ENCODE data around the gene RHD.
"Not testable (repeated sequence)": the region's sequence is repeated elsewhere in the genome, so short reads cannot be mapped to it uniquely, and the experiment has no call there.

Gene RHD

DNA sequence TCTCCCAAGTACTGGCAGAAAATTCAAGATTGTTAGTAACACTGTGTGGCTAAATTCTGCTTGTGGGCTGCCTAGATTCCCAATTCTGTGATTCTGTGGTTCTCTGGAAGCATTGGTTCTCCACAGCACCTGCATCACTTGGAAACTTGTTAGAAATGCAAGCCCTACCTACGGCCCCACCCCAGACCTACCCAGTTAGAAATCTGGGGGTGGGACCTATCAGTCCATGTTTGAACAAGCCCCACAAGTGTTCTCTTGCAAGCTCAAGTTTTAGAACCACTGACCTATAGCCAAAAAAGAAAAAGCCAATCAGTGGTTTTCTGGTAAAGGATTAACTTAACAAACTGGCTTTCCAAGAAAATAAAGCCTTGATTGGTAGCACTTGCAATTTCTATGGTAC is 35.9 kb downstream of the RHD start:
- DNase-seq (ENCODE audit: low read depth in 2 of 2): not testable (repeated sequence)

GRCh38 chr1:25309085-25309484 is 36.8 kb downstream of the RHD start:
- peak; percentile 61 to 62 for DNase-seq (ENCODE audit: low read depth in 2 of 2)

- DNase-seq (ENCODE audit: low read depth in 2 of 2): peak; percentile 36 to 42
These were observed 37.2 kb downstream of the RHD start for GRCh38 chr1:25309486-25309885.

GRCh38 chr1:25312806-25313470 is 40.6 kb downstream of the RHD start:
- DNase-seq (ENCODE audit: low read depth in 2 of 2): not testable (repeated sequence)

GRCh38 chr1:25320314-25320938 is 48.1 kb downstream of the RHD start:
- DNase-seq (ENCODE audit: low read depth in 2 of 2): peak; percentile 93

GRCh38 chr1:25322127-25322526 is 49.8 kb downstream of the RHD start:
- not testable (repeated sequence) for DNase-seq (ENCODE audit: low read depth in 2 of 2)

- not testable (repeated sequence) for DNase-seq (ENCODE audit: low read depth in 2 of 2)
These were observed 52.1 kb downstream of the RHD start for GRCh38 chr1:25324407-25324806.

- DNase-seq (ENCODE audit: low read depth in 2 of 2): not testable (repeated sequence)
These were observed 55.8 kb downstream of the RHD start for GRCh38 chr1:25327864-25328790.

- DNase-seq (ENCODE audit: low read depth in 2 of 2): not testable (repeated sequence)
These were observed 56.5 kb downstream of the RHD start for GRCh38 chr1:25328791-25329185.

DNA sequence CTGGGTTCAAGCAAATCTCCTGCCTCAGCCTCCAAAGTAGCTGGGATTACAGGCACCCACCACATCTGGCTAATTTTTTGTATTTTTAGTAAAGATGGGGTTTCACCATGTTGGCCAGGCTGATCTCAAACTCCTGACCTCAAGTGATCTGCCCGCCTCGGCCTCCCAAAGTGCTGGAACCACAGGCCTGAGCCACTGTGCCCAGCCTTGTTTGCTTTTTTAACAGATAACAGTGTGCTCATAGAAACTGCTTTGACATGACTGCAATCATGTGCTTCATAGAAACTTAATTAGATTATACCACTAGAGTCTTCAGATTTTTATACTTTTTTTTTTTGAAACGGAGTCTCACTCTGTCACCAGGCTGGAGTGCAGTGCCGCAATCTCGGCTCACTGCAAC is 57.0 kb downstream of the RHD start:
- not testable (repeated sequence) for DNase-seq (ENCODE audit: low read depth in 2 of 2)

GRCh38 chr1:25329950-25330349 is 57.6 kb downstream of the RHD start:
- peak; percentile 52 to 61 for DNase-seq (ENCODE audit: low read depth in 2 of 2)

- not testable (repeated sequence) for DNase-seq (ENCODE audit: low read depth in 2 of 2)
These were observed 64.6 kb downstream of the RHD start for GRCh38 chr1:25336922-25337354.

- DNase-seq (ENCODE audit: low read depth in 2 of 2): not testable (repeated sequence)
These were observed 65.3 kb downstream of the RHD start for GRCh38 chr1:25337483-25338187.

DNA sequence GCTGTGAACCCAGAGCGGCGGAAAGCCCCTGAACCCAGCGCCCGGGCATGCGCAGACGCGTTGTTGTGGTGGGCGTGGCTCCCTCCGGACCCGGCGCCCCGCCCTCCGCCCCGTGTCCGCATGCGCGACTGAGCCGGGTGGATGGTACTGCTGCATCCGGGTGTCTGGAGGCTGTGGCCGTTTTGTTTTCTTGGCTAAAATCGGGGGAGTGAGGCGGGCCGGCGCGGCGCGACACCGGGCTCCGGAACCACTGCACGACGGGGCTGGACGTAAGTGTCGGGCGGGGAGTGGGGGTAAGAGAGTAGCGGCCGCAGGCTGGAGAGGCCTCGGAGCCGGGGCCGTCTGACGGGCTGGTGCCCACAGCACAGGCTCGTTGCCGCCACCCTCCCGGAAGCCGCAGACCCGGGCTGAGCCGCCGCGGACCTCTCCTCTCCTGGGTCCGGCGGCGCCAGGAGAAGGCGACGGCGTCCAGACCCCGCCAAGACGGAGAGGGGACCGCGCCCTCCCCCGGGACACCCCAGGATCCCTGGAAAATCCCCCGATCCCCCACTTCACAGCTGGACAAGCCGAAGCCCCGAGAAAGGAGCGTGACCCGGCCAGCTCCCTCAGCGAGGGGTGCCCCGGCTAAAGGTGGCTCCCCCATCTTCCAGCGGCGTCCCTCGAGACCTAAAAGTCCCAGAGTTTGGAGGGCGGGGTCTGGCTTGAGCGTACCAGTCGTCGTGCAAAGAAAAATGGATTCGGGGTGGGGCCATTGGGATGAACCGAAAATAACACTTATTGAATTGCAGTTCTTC is 66.1 kb downstream of the RHD start, which contains the start of gene TMEM50A:
Gene TMEM50A (plus strand): TSS at position 147 of the 794 bp plus-strand sequence. CDS start 2,153 bp downstream, outside the sequence.
- DNase-seq (ENCODE audit: low read depth in 2 of 2): peak; percentile 62 to 64

- DNase-seq (ENCODE audit: low read depth in 2 of 2): no peak
These were observed 66.7 kb downstream of the RHD start for GRCh38 chr1:25338986-25339385.

GRCh38 chr1:25341746-25342145 is 69.4 kb downstream of the RHD start:
- no peak for DNase-seq (ENCODE audit: low read depth in 2 of 2)

DNA sequence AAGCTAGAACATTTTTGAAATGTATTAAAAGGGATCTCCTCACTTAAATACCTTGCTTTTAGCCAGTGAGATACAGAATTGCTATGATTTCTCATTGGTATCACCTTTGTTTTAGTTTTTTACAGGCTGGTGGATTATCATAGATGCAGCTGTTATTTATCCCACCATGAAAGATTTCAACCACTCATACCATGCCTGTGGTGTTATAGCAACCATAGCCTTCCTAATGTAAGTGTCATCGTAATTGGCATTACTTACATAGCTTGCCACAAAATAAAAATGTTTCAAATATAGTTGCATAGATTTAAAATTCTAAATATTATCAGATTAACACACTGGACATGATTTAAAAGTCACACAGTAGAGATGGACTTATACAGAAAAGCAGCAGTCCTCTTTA is 70.5 kb downstream of the RHD start:
- DNase-seq (ENCODE audit: low read depth in 2 of 2): no peak

DNA sequence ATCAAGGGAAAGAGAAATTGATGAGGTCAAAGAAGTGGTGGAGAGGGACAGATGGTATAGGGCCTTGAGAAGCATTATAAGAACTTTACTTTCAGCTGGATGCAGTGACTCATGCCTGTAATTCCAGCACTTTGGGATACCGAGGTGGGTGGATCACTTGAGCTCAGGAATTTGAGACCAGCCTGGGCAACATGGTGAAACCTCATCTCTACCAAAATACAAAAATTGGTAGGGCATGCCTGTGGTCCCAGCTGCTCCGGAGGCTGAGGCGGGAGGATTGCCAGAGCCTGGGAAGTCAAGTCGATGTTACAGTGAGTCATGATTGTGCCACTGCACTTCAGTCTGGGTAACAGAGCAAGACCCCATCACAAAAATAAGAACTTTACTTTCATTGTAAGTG is 71.6 kb downstream of the RHD start:
- DNase-seq (ENCODE audit: low read depth in 2 of 2): peak; percentile 76 to 79

- no peak for DNase-seq (ENCODE audit: low read depth in 2 of 2)
These were observed 75.2 kb downstream of the RHD start for GRCh38 chr1:25347556-25347955.

GRCh38 chr1:25349606-25350005 is 77.3 kb downstream of the RHD start:
- DNase-seq (ENCODE audit: low read depth in 2 of 2): no peak
